NCI-H446 treated with DMSO at 0.1 percent for 48 hours (cell line): ENCODE data around the gene FAM171A1.
"Not testable (repeated sequence)": the region's sequence is repeated elsewhere in the genome, so short reads cannot be mapped to it uniquely, and the experiment has no call there.

Source experiments
- DNase-seq: peaks from one replicate; lab custom pipeline; 2025; lab: John Stamatoyannopoulos, UW

FAM171A1 gene

DNA sequence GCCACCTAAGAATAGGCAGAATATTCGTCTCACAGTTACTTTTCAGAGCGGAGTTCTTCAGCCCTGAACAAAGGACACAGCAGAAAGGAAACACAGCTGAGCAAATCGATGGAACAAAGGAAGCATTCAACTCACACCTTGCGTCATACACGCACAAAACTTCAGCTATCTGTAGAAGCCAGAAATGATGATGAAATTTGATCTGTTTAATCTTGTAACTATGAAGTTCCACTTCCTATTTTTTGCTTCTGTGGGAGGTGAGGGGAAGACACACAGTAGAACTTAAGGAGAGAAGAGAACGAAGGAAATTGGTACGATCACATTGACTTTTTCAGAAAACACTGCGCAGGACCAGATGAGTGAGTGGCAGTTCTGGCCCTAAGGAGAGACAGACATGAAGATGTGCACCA is 26.2 kb downstream of the FAM171A1 start:
- DNase-seq: no peak

DNA sequence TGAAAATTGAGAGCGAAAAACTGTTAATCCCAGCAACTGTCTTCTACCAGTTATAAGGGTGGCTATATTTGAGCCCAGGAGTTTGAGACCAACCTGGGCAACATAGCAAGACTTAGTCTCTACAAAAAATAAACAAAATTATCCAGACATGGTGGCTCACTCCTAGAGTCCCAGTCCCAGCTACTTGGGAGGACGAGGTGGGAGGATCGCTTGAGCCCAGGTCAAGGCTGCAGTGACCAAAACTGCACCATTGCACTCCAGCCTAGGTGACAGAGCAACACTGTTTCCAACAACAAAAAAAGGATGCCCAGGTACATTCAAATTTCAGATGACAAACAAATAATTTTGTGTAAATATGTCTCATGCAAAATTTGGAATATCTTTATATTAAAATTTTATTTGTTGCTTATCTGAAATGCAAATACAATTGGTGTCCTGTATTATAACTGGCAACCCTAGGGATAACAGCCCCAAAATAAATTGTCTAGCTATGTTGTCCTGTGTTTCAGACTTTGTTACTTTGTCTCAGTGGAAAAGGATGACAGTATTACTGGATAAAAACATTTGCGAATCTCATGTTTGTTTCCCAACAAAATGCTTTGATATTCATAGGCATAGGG is 26.7 kb downstream of the FAM171A1 start:
- DNase-seq: no peak

DNA sequence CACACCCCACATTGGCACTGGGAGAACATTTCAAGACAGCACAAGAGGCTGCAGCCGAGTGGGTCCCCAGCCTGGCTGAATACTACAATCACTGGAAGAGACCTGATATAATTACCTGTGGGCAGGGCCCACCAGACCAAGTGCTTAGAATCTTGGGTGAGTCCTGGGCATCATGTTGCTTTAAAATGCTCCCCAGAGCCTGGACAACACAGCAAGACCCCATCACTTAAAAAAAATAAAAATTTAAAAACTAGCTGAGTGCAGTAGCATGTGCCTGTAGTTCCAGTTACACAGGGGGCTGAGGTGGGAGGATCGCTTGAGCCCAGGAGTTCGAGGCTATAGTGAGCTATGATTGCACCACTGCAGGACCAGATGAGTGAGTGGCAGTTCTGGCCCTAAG is 28.1 kb downstream of the FAM171A1 start:
- DNase-seq: no peak

DNA sequence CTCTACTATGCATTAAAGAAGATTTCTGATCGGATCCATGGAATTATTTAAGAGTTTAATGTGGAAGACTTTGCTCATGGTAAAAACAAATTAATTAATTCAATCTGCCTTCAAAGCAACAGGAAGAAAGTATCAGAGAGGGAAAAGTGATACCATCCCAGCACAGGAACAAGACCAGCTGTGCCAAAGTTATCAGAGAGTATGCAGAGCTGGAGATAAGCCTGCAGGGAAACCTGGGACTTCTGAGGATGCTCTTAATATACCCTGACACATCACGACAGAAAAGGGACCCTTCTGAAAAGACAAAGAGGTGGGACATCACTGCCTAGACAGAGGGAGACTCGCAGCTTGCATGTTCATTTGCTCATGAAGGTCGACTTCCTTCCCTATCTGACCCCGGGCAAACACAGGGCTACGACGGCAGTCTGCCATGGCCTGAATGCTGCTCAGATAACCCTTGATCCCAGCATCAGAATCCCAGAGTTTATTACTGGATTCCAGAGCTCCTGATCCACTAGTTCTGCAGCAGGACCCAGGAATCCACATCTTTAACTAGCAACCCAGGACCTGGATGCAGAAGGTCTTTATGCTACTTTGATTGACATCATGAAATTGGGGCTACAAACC is 29.5 kb downstream of the FAM171A1 start:
- DNase-seq: no peak

DNA sequence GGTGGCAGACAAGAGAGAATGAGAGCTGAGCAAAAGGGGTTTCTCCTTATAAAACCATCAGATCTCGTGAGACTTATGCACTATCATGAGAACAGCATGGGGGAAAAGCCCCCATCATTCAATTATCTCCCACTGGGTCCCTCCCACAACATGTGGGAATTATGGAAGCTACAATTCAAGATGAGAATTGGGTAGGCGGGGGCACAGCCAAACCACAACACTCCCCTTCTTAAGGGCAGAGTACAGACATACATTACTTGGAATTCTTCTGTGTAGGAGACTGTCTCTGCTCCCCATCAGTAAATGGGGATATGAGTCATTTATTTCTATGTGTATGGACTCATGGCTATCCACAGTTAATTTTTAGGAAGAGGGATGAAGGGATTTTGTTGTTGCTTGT is 31.2 kb downstream of the FAM171A1 start:
- no peak for DNase-seq

DNA sequence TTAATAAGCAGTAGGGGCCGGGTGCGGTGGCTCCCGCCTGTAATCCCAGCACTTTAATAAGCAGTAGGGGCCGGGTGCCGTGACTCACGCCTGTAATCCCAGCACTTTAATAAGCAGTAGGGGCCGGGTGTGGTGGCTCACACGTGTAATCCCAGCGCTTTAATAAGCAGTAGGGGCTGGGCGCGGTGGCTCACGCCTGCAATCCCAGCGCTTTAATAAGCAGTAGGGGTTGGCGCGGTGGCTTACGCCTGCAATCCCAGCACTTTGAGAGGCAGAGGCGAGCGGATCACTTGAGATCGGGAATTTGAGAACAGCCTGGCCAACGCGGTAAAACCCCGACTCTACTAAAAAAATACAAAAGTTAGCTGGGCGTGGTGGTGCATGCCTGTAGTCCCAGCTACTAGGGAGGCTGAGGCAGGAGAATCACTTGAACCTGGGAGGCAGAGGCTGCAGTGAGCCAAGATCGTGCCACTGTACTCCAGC is 33.6 kb downstream of the FAM171A1 start:
- not testable (repeated sequence) for DNase-seq

DNA sequence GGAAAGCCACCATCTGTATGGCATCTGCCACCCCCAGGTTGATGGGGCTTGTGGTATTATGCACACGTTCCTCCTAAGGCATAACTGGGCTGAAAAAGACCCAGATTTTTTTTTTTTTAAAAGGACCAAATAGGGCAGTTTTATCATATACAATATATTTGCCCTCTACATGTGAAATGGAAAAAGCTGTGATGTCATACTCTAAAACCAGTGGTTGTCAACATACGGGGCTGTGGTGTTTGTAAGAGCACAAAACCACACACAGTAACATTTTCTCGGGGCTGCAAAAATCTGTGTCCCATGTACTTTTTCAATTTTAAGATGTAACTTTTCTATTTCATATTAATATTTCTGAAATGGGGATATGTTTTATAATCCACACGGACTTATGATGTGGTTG is 34.9 kb downstream of the FAM171A1 start:
- DNase-seq: no peak

DNA sequence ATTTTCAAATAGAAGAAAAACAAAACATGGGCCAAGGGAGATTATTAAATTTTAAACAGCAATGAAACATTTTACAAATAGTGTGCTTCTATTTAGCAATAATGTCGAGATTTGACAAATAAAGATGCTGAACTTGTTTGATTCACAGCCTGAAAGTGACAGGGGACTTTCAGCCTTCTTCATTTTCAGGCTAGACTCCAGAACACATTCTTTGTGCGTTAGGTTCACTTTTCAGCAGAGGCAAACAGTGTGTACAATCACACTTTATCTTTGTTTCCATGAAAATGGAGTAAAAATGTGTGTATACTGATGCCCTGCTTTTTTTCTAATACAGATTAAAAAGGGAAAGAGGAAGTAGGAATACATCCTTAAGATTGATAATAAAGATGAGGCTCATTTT is 35.6 kb downstream of the FAM171A1 start:
- no peak for DNase-seq

DNA sequence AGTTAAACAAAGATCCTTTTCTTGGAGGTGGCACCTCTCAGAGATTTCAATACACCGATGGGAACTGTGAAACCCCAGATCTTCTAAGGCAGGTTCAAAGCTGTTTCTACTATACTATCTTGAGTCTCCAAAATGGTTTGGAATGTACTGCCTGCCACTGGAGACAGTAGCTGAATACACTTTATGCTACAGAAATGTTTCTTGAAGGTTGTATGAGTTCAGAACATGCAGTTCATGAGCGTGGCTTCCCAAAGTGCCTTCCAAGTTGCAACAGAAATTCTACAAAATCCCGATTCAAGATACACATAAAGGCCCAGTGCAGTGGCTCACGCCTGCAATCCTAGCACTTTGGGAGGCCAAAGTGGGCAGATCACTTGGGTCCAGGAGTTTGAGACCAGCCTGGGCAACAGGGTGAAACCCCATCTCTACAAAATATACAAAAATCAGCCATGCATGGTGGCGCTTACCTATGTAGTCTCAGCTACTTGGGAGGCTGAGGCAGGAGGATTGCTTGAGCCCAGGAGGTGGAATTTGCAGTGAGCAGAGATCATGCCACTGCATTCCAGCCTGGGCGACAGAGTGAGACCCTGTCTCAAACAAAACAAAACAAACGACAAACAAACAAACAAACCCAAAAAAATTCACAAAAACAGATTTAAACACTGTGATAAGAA is 36.3 kb downstream of the FAM171A1 start:
- no peak for DNase-seq

DNA sequence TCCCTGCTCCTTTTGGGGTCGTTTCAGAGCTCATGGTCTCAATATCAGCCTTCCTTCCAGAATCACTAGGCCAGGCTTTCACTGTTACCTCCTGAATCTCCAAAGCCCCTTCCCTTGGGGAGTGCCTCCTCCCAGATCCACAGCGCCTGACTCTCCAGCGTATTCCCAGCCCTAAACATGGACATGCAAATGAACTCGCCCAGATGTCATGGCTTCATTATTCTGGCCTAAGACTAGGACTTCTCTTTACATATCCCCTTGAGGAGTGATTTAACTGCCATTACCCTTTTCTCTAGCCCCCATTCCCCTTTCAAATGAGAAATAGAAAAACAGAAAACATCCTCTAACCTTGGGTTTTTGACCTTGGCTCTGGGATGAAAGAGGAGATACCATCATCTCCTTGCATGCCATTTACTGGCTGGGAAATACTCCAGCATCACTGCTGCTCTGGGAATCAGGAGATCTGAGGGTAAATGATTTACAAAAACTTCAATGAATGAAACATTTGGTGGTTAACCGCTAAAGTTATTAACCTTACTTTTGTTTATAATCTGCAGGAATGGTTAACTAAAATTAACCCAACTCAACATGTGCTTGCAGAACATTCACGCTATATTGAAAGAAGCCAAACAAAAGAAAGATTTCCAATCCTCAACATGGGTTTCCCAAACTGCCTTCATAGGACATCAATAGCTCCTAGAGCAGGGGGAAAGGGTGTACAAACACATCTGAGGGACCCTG is 37.0 kb downstream of the FAM171A1 start:
- DNase-seq: no peak

DNA sequence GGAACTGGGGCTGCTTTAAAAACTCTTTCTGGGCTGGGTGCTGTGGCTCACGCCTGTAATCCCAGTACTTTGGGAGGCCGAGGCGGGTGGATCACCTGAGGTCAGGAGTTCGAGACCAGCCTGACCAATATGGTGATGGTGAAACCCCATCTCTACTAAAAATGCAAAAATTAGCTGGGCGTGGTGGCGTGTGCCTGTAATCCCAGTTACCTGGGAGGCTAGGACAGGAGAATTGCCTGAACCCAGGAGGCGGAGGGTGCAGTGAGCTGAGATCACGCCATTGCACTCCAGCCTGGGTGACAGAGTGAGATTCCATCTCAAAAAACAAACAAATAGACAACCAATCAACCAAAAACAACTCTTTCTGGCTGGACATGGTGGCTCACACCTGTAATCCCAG is 37.9 kb downstream of the FAM171A1 start:
- DNase-seq: not testable (repeated sequence)

DNA sequence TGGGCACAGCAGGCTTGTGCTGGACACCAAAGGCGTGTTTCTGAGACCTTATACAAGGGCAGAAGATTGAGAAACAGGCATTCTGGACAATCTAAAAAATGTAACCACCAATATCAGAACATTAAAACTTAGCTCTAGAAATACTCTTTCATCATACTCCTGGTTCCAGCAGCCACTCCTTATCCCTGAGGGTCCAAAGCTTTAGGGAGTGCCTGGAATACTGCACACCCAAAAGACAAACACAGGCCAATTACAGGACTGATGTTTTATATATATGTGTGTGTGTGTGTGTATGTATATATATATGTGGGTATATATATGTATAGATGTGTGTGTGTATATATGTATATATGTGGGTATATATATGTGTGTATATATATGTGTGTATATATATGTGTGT is 39.6 kb downstream of the FAM171A1 start:
- no peak for DNase-seq

DNA sequence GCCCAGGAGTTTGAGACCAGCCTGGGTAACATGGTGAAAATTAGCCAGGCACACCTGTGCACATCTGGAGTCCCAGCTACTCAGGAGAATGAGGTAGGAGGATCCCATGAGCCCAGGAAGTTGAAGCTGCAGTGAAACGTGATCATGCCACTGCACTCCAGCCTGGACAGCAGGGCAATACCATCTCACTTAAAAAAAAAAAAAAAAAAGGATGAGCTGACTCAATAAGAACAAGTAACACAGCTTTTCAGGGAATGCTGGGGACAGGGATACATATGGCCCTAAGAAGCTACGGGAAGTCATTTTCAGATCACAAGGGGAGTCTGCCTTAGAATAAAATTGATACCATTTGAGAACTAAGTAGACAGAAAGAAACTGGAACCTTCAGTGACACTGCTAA is 41.7 kb downstream of the FAM171A1 start:
- DNase-seq: no peak

DNA sequence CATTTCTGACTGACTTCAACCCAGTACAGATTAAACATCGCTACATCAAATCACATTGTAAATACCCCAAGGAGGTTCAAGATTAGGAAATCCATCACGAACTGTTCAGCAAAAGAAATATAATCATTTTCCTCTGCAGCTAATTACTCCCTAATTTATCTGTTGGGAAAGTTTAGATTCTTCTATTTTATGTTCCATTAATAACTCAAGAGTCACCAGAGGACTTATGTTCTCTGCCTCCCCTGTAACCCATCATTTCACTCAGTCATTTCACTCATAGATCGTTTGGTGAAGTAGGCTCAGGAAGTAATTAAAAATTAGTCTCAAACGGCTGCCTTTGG is 45.2 kb downstream of the FAM171A1 start:
- no peak for DNase-seq

DNA sequence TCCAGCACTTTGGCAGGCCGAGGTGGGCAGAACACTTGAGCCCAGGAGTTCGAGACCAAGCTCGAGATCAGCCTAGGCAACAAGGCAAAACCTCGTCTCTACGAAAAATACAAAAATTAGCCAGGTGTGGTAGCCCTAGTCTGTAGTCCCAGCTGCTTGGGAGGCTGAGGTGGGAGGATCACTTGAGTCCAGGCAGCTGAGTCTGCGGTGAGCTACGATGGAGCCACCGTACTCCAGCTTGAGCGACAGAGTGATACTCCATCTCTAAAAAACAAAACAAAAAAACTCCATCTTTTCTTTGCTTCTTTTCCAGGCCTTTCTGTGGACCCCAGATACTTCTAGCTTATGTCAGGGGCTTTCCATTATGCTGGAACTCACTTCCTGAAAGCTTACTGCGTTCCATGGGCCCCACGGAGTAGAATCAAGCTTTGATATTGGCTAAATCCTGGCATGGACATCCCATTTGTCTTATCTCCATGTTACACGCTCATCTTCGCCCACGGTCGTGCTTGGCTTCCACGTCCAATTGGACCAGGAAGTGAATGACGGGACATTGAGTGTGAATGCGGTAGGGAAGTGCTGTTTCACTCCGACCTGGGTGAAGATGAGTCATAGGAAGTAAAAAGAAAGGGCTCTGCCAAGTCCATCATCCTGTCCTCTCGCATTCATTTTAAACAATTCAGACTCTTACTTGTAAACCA is 45.7 kb downstream of the FAM171A1 start:
- no peak for DNase-seq

DNA sequence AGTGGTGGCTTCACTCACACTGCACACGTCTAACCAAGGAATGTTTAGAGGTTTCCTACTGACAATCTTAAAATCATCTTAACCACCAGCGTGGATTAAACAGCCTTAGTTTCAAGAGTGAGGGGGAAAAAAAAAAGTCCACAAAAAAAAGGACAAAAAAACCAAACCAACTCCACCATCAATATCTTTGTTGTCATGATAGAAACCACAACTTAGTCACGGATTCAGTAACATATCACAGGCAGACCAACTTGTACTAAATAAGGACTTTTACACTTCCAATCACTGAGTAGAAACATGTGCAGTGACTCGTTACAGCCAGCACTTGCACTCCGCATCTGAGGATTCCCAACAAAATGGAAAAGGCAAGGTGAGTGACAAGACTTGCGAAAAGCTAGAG is 46.5 kb downstream of the FAM171A1 start:
- DNase-seq: no peak

DNA sequence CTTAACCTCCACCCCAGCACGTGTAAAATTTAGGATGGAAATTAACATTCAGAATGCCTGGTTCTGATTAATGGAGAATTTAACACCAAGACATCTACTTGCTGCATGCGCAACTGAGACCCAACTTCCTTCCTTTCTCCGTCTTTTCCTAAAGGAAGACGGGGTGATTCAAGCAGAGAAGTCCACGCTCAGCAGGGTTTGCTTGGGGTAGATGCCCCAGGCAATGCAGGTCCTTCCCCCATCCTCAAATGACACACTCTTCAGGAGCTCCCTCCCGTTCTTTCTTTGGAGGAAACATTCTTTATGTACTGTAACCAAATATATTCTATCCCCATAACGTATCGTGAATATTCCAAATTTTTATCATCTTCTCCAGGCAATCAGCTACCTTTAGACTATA is 47.0 kb downstream of the FAM171A1 start:
- no peak for DNase-seq

DNA sequence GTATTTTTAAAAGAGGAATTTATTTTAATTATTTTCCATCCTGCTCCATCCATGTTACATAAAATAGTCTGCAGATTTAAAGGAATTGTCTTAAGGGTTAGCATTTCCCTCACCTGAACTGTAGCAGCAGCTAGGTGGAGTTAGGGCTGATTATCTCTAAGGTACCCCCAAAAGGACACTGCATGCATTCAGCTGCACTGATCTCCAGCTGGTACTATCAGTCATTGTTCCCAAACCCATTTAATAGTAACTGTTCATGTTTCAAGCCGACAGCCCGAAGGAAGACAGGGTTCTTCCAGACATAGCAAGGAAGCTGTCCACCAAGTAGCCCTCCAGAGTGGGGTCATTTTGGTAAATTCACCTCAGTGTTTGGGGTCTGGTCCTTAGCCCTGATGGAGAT is 48.7 kb downstream of the FAM171A1 start:
- DNase-seq: no peak

DNA sequence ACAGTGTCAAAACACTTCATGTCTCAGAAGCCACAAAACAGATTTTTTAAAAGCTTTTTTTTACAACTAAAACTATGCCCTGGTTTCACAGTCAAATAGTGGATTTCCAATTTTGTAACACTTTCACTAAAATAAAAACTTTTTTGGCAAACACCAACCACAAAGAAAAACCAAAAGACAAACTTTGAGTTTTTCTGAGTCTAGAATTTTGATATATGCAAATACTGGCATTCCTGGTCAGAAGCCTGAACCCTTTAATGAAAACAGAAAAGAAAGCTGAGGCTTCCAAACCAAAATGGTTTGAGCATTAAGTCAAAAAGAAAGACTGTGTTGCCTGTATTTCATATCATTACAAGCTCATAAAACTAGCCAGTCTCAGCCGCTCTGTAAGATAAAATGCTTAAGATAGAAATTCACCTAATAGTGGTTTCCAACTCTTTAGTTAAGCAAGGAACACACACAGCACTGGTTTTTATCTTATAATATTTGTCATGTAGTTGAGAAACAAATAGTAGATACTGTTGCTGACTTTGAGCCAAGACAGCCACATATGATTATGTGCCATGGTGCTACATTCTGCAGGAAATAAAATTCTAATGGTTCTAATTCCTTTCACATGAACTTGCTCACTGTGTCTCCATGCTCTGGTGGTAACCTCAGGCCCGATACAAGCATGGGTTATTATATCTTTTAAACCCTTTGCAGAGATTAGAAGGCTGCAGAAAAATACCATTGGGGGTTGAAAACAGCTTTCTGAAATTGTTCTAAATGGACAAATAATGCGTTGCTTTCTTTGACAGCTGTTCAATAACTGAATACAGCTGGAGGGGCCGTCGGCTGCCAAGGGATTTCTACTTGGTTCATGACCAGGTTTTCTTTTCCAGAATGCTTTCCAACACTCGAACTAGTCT is 49.4 kb downstream of the FAM171A1 start:
- no peak for DNase-seq

DNA sequence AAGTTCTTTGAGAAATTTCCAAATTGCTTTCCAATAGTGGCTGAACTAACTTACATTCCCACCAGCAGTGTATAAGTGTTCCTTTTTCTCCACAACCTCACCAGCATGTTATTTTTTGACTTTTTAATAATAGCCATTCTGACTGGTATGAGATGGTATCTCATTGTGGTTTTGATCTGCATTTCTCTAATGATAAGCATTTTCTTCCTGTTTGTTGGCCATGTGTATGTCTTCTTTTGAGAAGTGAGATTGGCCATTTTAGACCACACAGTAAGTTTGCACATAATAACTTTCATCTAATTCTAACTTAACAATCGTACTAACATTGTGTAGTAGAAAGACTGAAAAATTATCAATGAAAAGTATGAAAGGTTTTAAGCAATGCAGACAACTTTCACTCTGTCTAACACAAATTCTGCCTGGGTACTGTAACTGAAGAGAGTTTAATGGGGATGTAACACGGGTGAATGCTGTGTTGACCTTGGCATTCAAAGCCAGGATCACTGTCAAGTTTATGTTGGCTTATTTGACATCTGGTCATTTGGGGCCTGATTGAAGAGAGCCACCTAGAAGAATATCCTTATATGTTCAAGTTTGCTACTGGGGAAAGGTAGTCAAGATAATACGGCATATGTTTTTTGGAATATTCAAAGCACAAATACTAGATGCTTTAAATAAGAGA is 50.4 kb downstream of the FAM171A1 start:
- no peak for DNase-seq

DNA sequence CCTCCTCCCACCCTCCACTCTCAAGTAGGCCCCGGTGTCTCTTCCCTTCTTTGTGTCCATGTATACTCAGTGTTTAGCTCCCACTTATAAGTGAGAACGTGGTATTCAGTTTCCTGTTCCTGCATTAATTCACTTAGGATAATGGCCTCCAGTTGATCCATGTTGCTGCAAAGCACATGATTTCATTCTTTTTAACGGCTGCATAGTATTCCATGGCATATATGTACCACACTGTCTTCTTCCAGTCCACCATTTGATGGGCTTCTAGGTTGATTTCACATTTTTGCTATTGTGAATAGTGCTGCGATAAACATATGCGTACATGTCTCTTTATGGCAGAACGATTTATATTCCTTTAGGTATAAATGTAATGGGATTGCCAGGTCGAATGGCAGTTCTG is 51.0 kb downstream of the FAM171A1 start:
- no peak for DNase-seq
